B cell (primary cell): Measurements from ENCODE around the gene SAP30L. TPM values are rescaled to one million over a fixed set of nuclear protein-coding genes. Genes with fewer than 3 reads are reported as not detected.

Source experiments
- ATAC-seq: fragments of 200-7000 bp; cut with Tn5 transposase; one replicate; pipeline ENCODE4 v1.10.0; 2021; ENCODE audit warnings: low read depth, mild to moderate bottlenecking, moderate number of reproducible peaks, moderate library complexity
- CTCF ChIA-PET: fragments of 350-600 bp; sonication (Branson Sonifier 250); formaldehyde crosslinking; loops from one replicate; lab custom pipeline; 2021; ENCODE audit warnings: antibody characterized with exemption, inconsistent platforms; lab: Charles Lee
- POLR2A ChIA-PET: fragments of 350-600 bp; sonication (Branson Sonifier 250); formaldehyde crosslinking; loops from one replicate; lab custom pipeline; 2021; ENCODE audit warnings: antibody characterized with exemption; lab: Charles Lee
- DNase-seq: peaks from one replicate; pipeline ENCODE4 v3.0.0; 2013
- H2AFZ ChIP-seq: 2 replicates; pipeline ENCODE4 v1.6.1; 2012; ENCODE audit warnings: mild to moderate bottlenecking, low read depth, low read length; ENCODE audit not compliant: insufficient read depth, poor library complexity, severe bottlenecking
- H3K27ac ChIP-seq, 2 donors: 1 replicate in 1 of 2; 2 replicates in 1 of 2; pipeline ENCODE4 v1.5.1; 2012 to 2013; ENCODE audit warnings: low read length in 2 of 2, mild to moderate bottlenecking in 2 of 2, moderate library complexity in 1 of 2
- H3K27me3 ChIP-seq, 4 experiments: fragments of 200-600 bp in 1 of 4; sonication (generic) in 1 of 4; replicated peaks in 1 of 4; 1 replicate in 2 of 4; 2 replicates in 2 of 4; pipeline versions ENCODE4 v1.6.1 to v1.7.0; 2013 to 2016; ENCODE audit warnings: low read length in 3 of 4, mild to moderate bottlenecking in 2 of 4, mixed read lengths in 1 of 4, moderate library complexity in 1 of 4; ENCODE audit not compliant: insufficient read depth in 4 of 4, control insufficient read depth in 3 of 4; ENCODE audit errors: control extremely low read depth in 1 of 4
- H3K36me3 ChIP-seq, 2 experiments: replicated peaks in 1 of 2; 1 replicate in 1 of 2; 2 replicates in 1 of 2; pipeline versions ENCODE4 v1.6.1 to v1.7.1; 2013; ENCODE audit warnings: low read length in 1 of 2; ENCODE audit not compliant: insufficient read depth in 2 of 2, control insufficient read depth in 1 of 2; ENCODE audit errors: control extremely low read depth in 1 of 2, extremely low read depth in 1 of 2
- H3K4me1 ChIP-seq, 2 donors: fragments of 200-600 bp in 1 of 2; sonication (generic) in 1 of 2; 1 replicate in 1 of 2; 2 replicates in 1 of 2; pipeline versions ENCODE4 v1.5.1 to v1.6.1; 2013 to 2017; ENCODE audit warnings: low read length in 2 of 2; ENCODE audit not compliant: control insufficient read depth in 2 of 2, insufficient read depth in 2 of 2
- H3K4me2 ChIP-seq: replicated peaks from 2 replicates; pipeline ENCODE3; 2012; ENCODE audit warnings: mild to moderate bottlenecking, low read depth, low read length; ENCODE audit not compliant: poor library complexity, severe bottlenecking
- H3K4me3 ChIP-seq, 5 experiments: fragments of 200-600 bp in 1 of 5; sonication (generic) in 1 of 5; 1 replicate in 3 of 5; 2 replicates in 2 of 5; pipeline versions ENCODE4 v1.5.1 to v1.7.0; 2011 to 2016; ENCODE audit warnings: low read length in 4 of 5, mild to moderate bottlenecking in 4 of 5, low read depth in 2 of 5, control low read depth in 1 of 5, moderate library complexity in 1 of 5; ENCODE audit not compliant: insufficient read depth in 1 of 5; ENCODE audit errors: control extremely low read depth in 1 of 5, extremely low read depth in 1 of 5
- H3K79me2 ChIP-seq: fragments of 200-600 bp; sonication (generic); one replicate; pipeline ENCODE4 v1.6.0; 2016; ENCODE audit warnings: low read length; ENCODE audit not compliant: control insufficient read depth, insufficient read depth
- H3K9ac ChIP-seq: fragments of 200-600 bp; sonication (generic); 2 replicates; pipeline ENCODE4 v1.6.1; 2017; ENCODE audit warnings: mild to moderate bottlenecking, low read length, moderate library complexity
- H3K9me3 ChIP-seq, 3 donors: one replicate each; pipeline versions ENCODE4 v1.6.1 to v1.7.1; 2013; ENCODE audit warnings: low read length in 2 of 3; ENCODE audit not compliant: control insufficient read depth in 2 of 3, insufficient read depth in 1 of 3; ENCODE audit errors: control extremely low read depth in 1 of 3
- H4K20me1 ChIP-seq: 2 replicates; pipeline ENCODE4 v1.6.0; 2012; ENCODE audit warnings: mild to moderate bottlenecking, low read length; ENCODE audit not compliant: insufficient read depth, control insufficient read depth, poor library complexity, severe bottlenecking
- H3K27ac Mint-ChIP-seq: one replicate; pipeline ENCODE4 v1.8.0; 2021; ENCODE audit warnings: mixed read lengths
- H3K27me3 Mint-ChIP-seq: one replicate; pipeline ENCODE4 v1.8.0; 2021; ENCODE audit warnings: mixed read lengths
- H3K4me1 Mint-ChIP-seq: one replicate; pipeline ENCODE4 v1.8.0; 2021; ENCODE audit warnings: mixed read lengths
- H3K4me3 Mint-ChIP-seq: one replicate; pipeline ENCODE4 v1.8.0; 2021; ENCODE audit warnings: mixed read lengths
- H3K9me3 Mint-ChIP-seq: one replicate; pipeline ENCODE4 v1.8.0; 2022; ENCODE audit warnings: mixed read lengths; ENCODE audit not compliant: insufficient read depth
- EZH2 ChIP-seq: IDR thresholded peaks from 2 replicates; pipeline ENCODE4 v1.6.1; 2012; ENCODE audit warnings: borderline replicate concordance, low read depth, mild to moderate bottlenecking, moderate library complexity, low read length; ENCODE audit not compliant: insufficient read depth, poor library complexity, severe bottlenecking
- WGBS: methylation state at CpG from one replicate; pipeline ENCODE4 v1.1.5; 2013; ENCODE audit warnings: missing lambda C conversion rate; ENCODE audit not compliant: insufficient coverage; 5-methylcytosine and 5-hydroxymethylcytosine counted together
- intact Hi-C: fragments of 100-400 bp; cut with micrococcal nuclease; formaldehyde crosslinking; loops from one replicate; pipeline ENCODE4 v1.10.0; 2022
- polyA plus RNA-seq: library from polyadenylated mRNA; depleted of rRNA; stranded (reverse); fragments of >200 nt; gene quantifications from 2 replicates; pipeline ENCODE4 v1.2.3, GENCODE V29; 2012
- total RNA-seq, 2 donors: library from RNA; stranded (reverse); fragments of 120-200 nt in 1 of 2; gene quantifications; 1 replicate in 1 of 2; 2 replicates in 1 of 2; pipeline versions ENCODE4 v1.2.3 to v1.2.4, GENCODE V29; 2013 to 2022
- TF ChIP-seq, protein P1 (sequence below): fragments of 200-600 bp; IDR thresholded peaks from one replicate; pipeline ENCODE4 v1.8.0; 2022; ENCODE audit warnings: antibody characterized with exemption, mild to moderate bottlenecking

The SAP30L gene
- total and polyA plus RNA-seq, 2 donors (not counting 1 experiment from before 2014, with no cell fraction given) = 34.8 to 41.5 TPM

DNA sequence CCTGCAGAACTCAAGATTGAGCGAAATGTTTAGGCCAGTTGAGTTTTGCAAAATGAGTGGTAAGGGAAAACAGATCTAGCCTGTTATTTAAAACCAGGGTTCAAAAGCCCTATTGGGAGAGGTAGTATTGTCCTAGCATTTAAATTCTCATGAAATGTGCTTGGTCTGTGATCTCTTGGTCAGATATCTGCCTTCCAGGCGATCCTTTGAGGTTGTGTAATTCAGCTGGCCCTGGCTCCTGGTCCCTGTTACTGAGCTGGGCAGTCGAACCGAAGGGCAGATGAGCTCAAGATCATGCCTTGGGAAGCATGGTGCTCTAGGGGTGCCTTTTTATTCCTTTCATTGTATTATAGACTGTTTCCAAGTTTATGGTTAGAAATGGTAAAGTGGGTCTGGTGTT lies 14.4 kb downstream of the SAP30L start:
- intact Hi-C loops = no loop called here

GRCh38 chr5:154461531-154461930 lies 15.7 kb downstream of the SAP30L start:
- POLR2A ChIA-PET = no interaction called here
- Mint-ChIP-seq H3K4me1 (peaks cover 5% of the 10 kb centered on the region), H3K27ac (no peak overlapping the region), H3K4me3 (no peak overlapping the region), H3K9me3 (no peaks in the 10 kb centered on the region), H3K27me3 (peaks cover 2% of the 10 kb centered on the region)
- TF ChIP-seq EZH2 = no peak
- TF ChIP-seq, protein P1, sequence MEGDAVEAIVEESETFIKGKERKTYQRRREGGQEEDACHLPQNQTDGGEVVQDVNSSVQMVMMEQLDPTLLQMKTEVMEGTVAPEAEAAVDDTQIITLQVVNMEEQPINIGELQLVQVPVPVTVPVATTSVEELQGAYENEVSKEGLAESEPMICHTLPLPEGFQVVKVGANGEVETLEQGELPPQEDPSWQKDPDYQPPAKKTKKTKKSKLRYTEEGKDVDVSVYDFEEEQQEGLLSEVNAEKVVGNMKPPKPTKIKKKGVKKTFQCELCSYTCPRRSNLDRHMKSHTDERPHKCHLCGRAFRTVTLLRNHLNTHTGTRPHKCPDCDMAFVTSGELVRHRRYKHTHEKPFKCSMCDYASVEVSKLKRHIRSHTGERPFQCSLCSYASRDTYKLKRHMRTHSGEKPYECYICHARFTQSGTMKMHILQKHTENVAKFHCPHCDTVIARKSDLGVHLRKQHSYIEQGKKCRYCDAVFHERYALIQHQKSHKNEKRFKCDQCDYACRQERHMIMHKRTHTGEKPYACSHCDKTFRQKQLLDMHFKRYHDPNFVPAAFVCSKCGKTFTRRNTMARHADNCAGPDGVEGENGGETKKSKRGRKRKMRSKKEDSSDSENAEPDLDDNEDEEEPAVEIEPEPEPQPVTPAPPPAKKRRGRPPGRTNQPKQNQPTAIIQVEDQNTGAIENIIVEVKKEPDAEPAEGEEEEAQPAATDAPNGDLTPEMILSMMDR = no peak
- no peak overlapping the region for H2AFZ ChIP-seq
- 88% methylated on average over 6 of the region's 6 CpGs for WGBS
- intact Hi-C loops = no loop called here
- H3K9me3 ChIP-seq = no peaks in the 10 kb centered on the region
- ATAC-seq (no peak), DNase-seq (no peak)
- H3K9ac ChIP-seq = no peak overlapping the region
- H3K36me3 ChIP-seq = peaks cover 6 to 22% of the 10 kb centered on the region in 2 experiments
- H4K20me1 ChIP-seq = no peaks in the 10 kb centered on the region
- peaks cover 0 to 3% (median 0%) of the 10 kb centered on the region in 4 experiments for H3K27me3 ChIP-seq
- H3K4me3 ChIP-seq = no peak overlapping the region
- no peaks in the 10 kb centered on the region for H3K79me2 ChIP-seq
- no peaks in the 10 kb centered on the region for H3K4me1 ChIP-seq
- H3K4me2 ChIP-seq = no peak overlapping the region
- no peak overlapping the region for H3K27ac ChIP-seq
- CTCF ChIA-PET = interaction anchor here (0.6 to 1.4 kb wide), 4 partner anchors 9 to 468 kb away, joined by 3 to 6 read pairs (median 4); no protein-coding TSS in a partner anchor

More for the DNA sequence above, 14.4 kb downstream of the SAP30L start:
- TF ChIP-seq EZH2 = no peak
- TF ChIP-seq, protein P1 = no peak
- WGBS = 100% methylated on average over 4 of the region's 4 CpGs
- no peak overlapping the region for H3K27ac ChIP-seq
- ChIA-PET POLR2A (no interaction called here), CTCF (interaction anchor here (0.6 to 2.7 kb wide), 2 partner anchors 9 to 15 kb away, joined by 3 to 14 read pairs; no protein-coding TSS in a partner anchor)
- H3K36me3 ChIP-seq = peaks cover 6 to 35% of the 10 kb centered on the region in 2 experiments
- Mint-ChIP-seq H3K4me3 (no peak overlapping the region), H3K27me3 (no peaks in the 10 kb centered on the region), H3K27ac (no peak overlapping the region), H3K9me3 (no peaks in the 10 kb centered on the region), H3K4me1 (peaks cover 5% of the 10 kb centered on the region)
- ATAC-seq = no peak
- no peaks in the 10 kb centered on the region for H3K27me3 ChIP-seq
- H2AFZ ChIP-seq = no peak overlapping the region
- no peaks in the 10 kb centered on the region for H3K79me2 ChIP-seq
- no peak overlapping the region for H3K4me3 ChIP-seq
- no peak overlapping the region for H3K4me2 ChIP-seq
- no peak for DNase-seq
- H3K9ac ChIP-seq = no peak overlapping the region
- no peaks in the 10 kb centered on the region for H4K20me1 ChIP-seq
- H3K4me1 ChIP-seq = no peaks in the 10 kb centered on the region
- H3K9me3 ChIP-seq = no peaks in the 10 kb centered on the region
